Right lung (tissue), 5 donors: ENCODE results near the gene KCTD19. TPM values are rescaled to one million over a fixed set of nuclear protein-coding genes. Genes with fewer than 3 reads are reported as not detected.
A peak's percentile ranks its signal among the peaks of the same experiment; 100 is the strongest.

Experiments
- DNase-seq, 2 donors: peaks; one replicate each; pipeline ENCODE4 v3.0.0-alpha.2; 2013
- polyA plus RNA-seq, 5 donors: library from polyadenylated mRNA; unstranded; fragments of 120-200 nt; gene quantifications; one replicate each; pipeline versions ENCODE4 v1.2.1 to v1.2.3, GENCODE V29; 2013; ENCODE audit warnings: inconsistent platforms in 1 of 5, low replicate concordance in 1 of 5; ENCODE audit not compliant: insufficient read length in 5 of 5, insufficient read depth in 1 of 5

The KCTD19 gene
- polyA plus RNA-seq, 5 donors: 6.5 to 10.3 (median 8.5) TPM

DNA sequence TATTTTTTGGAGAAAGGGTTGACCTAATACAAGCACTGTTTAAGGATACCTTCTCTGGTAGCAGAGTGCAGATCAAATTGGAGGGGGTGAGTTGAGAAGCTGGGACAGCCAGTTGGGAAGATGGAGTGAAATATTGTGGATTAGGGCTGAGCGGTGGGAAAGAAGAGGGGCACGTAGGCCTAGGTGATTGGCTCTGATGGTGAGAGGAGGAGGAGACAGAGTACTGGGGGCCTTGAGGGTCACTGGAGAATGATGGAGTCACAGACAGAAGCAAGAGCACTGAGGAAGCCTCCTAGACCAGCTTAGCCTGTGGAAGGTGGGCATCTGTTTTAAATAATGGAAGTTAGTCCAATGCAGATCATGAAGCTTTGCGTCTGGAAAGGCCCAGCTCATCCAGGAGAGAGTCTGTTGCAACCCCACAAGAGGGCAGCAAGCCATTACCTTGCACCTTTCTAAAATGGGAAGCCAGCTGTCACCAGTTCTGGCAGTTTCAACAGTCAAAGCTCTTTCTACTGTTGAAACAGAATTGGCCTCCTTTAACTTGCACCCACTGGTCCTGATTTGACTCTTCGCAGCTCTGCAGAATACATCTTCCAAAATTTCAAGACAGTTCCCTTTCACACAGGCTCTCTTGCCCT lies 66.0 kb downstream of the KCTD19 start:
- no peak for DNase-seq

DNA sequence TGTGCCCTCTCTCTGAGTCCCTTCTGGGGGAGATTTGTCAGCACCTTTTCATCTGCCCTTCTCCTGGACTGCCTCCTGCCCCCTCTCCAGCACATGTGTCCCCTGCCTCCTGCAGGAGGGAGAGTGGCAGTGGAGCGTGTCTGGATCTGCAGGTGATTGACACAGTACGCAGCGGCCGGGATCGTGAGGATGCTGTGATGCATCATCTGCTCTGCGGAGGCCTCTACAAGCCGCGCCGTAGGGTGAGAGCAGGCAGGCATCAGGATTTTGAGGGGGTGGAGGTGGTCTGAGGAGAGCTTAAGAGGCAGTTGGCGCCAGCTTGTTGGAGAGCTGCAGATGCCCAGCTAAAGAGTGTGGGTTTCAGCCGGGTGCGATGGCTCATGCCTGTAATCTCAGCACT lies 66.8 kb downstream of the KCTD19 start:
- no peak for DNase-seq

DNA sequence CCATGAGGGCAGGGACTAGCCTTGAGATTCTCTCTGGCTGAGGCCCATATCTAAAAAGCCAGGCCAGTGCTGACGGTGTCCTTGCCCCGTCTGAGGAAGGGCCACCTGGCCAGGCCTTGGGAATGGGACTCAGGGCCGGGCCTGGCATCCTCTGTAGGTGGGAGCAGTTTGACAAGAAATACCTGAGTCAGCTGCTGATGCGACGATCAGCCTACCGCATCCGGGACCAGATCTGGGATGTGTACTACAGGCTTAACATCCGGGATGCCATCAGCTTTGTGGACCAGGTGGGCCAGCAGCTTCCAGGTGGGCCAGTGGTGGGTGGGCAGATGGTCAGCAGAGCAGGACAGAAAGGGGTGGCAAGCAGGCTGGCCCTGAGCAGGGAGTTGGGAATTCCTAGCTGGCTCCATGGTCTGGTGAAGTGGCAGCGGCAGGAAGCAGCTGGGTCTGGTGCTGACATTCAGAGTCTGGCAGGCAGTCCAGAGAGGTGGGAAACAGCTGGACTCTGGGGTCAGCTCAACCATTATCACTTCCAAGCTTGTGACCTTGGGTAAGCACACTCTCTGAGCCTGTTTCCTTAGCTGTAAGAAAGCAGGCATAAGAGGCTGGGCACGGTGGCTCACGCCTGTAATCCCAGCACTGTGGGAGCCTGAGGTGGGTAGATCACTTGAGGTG lies 68.2 kb downstream of the KCTD19 start:
- DNase-seq: no peak

DNA sequence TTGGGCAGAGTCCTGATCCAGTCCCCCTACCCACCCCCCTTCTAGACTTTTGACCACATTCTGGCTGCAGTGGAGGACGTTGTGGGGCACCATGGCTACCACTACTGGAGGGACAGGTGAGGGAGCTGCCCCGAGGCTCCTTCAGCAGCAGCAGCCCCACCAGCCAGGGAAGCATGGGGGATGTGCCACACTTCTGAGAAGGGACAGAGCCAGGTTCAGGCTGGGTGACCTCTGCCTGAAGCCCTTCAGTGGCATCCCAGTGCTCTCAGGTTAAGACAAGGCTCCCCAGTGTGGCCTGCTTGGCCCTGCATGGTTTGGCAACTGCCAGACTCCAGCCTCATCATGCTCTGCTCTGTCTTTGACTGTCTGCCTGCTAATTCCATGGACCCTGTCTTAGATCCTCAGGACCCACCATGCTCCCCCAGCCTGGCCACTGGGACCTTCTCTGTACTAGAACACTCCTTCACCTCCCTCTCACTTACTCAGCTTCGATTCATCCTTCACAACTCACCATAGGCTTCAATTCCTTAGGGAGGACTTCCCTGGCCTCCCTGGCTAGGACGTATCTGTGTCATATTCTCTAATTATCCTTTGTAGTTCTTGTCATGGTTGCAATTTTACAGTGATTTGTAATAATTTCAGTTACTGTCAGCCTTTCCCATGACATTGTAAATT lies 68.9 kb downstream of the KCTD19 start:
- DNase-seq: no peak

DNA sequence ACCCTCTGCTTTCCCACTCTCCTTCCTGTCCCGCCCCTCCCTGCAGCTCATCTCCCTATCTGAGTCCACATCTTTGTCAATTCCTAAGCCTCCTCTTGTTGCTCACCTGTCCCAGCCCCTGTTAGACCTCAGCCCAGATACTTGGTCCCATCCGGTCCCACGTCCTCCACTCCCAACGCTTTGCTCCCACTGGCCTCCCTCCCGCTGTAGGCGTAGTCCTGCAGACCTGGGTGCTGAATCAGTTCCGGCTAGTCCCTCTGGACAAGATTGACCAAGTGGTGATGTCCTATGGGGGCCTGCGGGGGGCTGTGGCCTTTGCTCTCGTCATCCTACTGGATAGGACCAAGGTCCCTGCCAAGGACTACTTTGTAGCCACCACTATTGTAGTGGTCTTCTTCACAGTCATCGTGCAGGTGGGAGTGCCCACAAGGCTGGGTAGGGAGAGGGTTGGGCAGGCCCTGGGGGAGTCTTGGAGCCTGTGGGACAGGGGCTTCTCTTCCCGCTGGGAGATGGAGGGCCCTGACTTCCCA lies 69.8 kb downstream of the KCTD19 start:
- DNase-seq: no peak

DNA sequence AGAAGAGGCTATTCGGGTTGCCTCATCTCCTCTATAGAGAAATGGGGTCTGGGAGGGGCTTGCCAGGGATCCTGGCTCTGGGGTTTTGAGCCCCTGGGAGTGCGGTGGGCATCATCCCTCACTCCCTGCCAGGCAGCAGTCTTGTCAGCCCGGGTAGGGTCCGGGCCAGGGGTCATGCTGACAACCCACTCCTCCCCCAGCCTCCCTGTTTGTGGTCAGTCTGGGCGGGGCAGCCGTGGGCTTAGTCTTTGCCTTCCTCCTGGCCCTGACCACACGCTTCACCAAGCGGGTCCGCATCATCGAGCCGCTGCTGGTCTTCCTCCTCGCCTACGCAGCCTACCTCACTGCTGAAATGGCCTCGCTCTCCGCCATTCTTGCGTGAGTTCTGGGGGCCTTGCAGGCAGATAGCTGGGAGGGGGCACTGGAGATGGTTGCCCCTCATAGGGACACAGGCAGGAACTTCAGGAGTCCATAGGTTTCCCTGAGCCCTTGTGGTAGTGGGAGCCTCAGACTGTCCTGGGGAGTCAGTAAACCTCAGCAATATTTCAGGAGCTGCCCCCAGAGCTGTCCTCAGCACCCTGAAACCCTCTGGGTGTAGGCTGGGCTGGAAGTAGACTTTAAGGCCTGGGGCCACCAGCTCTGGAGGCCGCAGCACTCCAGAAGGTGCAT lies 70.9 kb downstream of the KCTD19 start:
- no peak for DNase-seq

DNA sequence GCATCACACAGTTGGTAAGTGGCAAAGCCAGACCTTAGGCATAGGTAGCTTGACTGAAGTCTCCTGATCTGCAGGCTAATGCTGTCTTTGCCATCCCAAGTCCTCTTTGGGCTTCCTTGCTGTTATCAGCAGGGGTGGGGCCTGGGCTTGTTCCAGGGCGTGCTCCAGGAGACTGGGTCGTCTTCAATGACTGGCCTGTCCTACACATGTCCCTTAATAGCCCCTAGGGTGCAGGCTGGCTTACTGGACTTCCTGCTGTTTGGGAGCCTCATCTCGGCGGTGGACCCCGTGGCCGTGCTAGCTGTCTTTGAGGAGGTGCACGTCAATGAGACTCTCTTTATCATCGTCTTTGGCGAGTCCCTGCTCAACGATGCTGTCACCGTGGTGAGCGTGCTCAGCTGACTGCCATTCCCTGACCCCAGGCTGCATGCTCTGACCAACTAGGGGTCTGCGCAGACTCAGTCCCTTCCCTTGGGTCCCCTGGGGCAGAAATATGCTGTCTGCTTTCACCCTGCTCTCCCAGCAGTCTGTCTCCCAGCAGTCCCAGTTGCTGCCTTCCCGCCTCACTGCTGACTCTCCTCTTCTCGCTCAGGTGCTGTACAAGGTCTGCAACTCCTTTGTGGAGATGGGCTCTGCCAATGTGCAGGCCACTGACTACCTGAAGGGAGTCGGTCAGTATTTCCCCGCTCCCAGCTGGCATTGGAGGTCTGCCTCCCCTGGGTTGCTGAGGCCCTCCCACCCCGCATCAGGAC lies 71.6 kb downstream of the KCTD19 start:
- no peak for DNase-seq

DNA sequence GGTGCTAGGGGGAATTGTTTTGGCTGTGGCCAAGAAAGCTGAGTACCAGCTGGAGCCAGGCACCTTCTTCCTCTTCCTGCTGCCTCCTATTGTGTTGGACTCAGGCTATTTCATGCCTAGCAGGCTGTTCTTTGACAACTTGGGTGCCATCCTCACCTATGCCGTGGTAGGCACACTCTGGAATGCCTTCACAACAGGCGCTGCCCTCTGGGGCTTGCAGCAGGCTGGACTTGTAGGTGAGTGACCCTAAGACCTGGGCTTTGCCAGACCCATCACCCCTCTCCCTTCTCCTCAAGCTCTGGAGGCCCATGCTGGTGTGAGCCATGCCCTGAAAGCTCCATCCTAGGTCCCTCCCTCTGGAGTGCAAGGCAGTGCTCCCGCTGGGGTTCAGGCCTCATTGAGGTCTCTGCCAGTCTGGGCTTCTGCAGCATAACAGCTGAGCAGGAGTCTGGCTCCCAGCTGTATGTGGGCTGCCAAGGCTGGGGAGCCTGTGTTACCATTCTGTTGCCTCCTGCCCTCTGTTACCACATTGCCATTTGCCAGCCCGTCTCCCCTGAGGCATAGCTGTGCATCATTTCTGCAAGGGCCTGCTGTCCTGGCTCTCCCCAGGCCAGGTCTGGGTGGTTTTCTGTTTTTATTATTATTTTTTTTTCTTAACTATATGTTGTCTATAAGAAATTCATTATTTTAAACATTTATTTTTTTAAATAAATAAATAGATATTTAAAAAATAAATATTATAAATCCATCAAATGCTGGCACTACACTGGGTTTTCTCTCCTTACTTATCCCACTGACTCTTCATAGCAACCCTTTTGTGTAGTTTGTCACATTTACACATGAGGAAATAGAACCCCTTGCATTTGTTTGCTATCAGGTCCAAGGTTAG lies 73.7 kb downstream of the KCTD19 start:
- DNase-seq: no peak

DNA sequence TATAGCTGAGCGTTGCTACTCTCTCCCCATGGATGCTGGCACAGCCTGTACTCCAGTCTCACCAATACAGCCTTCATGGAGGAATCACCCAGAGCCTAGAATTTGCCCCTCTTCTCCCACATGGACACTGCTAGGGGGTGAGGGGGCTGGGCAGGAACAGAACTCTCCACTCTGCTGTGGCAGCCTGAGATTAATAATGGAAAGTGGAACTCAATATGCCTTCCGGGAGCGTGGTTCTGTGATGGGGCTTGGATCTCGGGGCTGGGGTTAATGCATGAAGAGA lies 76.6 kb downstream of the KCTD19 start:
- DNase-seq: no peak

DNA sequence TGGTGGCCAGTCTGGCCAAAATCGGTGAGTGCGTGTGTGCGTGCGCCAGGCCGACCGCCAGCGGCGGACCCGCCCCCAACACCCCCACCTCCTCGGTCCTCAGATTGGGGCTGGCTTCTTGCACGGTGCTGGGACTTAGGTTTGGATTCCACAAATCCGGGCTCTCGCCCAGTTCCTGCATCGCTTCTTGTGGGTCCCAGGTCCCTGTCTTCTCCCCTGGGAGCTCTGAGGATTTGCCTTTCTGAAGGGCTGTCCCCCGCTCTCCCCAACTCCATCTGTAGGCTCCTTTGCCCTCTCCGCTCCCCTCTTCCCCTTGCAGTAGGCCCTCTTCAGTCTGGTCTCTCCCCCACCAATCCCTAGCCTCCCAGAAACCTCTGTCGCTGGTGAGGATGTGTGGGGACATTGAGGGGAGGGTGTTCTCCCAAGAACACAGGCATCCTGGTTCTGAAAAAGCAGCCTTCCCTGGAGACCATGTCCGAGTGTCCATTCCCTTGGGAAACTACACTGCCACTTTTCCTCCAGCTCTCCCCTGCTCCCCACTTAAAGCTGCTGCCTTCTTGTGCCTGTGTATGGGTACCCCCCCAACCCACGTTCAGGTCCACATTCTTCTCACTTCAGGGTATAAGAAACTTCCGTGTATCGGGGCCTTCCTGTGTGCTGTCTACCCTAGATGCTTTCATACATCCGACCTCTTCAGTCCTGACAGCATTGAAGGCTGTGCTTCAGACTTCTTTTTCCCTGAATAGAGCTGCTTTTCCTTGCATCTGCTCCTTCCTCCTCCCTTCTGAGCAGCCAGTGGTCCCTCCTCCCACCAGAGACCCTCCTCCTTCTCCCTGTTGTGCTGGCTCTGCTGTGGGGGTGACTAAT lies 77.1 kb downstream of the KCTD19 start:
- DNase-seq: no peak

DNA sequence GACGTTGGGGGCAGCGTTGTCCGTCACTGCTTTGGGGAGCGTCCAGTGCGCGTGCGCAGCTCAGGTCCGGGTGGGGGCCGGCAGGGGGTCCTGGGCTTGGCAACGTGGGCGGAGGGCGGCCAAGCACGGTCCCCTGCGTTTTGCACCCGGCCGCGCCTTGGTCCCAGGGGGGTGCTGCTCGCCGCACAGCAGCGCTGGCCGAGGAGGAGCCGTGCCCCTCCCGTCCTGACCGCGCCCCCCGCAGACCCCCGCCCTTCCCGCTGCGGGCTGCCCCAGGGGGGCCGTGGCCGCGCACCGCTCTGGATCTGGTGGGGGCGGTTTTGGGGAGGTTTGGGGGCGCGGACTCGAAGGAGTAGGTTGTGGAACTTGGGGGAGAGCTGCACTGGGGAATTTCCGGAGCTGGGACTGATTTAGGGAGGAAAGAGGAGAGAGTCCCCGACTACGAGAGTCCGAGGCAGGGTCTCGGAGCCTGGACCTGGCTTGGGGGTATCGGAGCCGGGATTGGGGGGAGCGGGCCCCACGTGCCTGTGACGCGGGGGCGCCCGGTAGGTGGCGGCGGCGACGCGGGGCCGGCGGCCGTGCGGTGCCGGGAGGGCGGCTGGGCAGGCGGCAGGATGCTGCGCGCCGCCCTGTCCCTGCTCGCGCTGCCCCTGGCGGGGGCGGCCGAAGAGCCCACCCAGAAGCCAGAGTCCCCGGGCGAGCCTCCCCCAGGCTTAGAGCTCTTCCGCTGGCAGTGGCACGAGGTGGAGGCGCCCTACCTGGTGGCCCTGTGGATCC lies 78.0 kb downstream of the KCTD19 start, which contains the start of gene SLC9A5:
Gene SLC9A5, plus strand, starts transcription at position 579 of the 777 bp plus-strand sequence. Its CDS starts 36 bp downstream, at position 615.
- DNase-seq: peak in 1 of 2 donors; percentile 51

DNA sequence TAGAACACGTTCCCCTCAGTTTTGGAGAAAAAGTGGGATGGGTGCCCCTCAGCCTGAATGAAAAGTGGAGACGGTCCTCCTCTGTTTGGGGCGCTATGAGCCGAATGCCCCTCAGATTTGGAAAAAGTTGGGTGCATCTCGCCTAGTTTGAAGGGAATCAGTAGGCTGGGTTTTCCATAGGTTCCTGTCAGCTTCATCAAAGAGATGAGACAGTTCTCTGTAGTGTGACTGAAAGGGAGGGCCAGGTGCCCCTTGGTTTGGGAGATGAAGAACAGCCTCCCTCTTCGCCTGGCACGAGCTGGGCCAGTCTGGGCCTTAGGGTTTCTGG lies 78.5 kb downstream of the KCTD19 start:
- no peak for DNase-seq

DNA sequence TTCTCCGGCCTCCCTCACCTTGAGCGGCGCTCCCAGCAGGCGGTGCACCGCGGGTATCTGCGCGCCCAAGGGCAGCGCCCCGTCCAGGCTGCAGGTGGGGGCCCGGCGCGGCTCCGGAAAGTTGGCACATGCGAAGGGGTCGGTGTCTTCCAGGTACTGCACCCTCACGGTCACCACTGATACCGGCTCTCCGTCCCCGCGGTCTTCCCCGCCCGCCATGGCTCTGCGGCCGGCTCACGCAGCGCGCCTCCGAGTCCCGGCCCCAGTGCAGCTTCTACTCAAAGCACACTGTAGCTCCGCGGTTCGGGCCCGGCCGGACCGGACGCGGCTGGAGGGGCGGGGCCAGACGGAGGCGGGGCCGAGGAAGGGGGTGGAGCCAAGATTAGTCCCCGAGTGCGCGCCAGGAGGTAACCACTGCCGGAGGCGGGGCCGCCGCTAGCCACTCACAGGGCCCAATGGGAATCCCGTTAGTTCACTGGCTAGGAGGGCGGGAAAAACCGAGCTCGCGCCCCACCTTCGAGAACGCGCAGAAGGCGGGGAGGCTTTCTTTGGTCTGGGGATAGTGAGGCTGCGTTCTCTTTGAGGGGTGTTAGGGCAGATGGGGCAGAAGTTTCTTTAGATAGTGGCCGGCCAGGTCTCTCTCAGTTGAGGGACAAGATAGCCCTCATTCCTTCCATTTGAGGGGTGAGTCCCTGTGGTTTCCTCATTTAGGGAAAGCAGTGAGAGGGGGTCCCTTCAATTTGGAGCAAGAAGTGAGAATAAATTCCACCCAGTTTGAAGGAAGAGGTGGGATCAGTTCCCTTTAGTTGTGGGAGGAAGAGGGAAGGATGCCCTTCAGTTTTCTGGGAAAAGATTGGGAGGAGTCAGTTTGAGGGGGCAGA lies 79.1 kb downstream of the KCTD19 start, which contains the start of gene FHOD1:
Gene FHOD1, minus strand, starts transcription at position 290 of the 881 bp plus-strand sequence. Its CDS starts 71 bp downstream, at position 219.
- peak; percentile 93 to 94 for DNase-seq

DNA sequence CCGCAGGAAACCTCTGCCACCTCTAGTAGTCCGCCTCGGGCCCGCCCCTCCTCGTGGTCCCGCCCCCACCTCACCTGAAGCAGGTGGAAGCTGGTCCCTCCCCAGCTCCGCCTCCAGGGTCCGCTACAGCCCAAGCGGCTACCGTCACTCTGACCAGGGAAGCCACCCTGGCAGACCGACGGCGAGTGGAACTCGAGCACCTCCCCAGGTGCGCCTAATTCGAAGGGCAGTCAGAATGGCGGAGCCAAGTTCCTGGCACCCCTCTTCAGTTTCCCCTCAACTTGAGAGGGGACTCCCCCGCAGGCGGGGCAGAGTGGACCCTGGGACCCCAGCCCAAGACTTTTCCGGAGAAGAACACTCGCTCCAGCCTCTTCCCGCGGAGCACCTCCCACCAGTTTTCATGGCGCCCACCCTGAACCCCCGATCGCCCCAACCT lies 79.8 kb downstream of the KCTD19 start:
- DNase-seq: peak in 1 of 2 donors; percentile 56

DNA sequence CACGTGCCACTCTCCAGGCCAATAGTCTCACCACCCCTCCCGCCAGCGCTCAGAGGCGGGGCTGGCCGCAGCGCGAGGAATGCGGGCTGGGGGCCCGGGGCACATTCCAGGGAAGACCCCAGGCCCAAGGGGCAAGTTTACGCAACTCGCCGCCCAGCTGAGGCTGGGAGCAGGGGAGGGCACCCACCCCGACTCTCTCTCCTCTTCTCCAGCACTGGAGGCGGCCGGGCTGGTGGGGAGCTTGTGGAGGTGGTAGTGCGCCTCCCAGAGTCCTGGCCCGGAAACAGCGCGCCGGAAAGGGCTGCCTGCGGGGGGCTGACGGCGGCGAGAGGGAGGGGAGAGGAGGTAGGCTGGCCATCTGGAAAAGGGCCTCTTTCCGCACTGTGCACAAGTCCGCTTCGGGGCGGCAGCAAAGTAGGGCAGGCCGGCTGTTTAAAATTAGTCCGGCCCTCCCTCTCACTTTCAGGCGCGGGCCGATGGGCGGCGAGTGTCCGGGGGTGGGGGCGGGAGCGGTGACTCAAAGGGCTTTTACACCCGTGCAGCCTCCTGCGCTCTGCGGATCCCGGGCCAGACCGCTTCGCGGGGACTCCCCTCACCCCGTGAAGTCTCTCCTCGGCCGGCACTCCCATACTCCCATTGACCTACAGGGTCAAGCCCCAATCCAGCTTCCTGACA lies 80.3 kb downstream of the KCTD19 start:
- peak; percentile 91 to 92 for DNase-seq

DNA sequence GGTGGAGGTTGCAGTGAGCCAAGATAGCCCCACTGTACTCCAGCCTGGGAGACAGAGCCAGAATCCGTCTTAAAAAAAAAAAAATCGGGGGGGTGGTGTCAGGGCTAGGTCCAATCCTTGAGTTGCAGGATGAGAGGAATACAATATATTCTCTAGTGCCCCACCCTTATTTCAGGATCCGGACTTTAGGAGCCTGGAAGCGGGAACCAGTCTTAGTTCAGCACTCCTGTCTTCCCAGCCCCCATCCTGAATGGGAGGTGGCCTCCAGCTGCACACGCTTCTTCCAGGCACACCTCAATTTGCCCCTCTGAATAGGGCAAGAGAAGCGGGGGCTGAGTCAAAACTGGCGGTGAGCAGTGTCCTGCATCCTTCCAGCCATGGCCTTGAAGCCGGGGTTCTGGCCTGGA lies 80.9 kb downstream of the KCTD19 start:
- no peak for DNase-seq

DNA sequence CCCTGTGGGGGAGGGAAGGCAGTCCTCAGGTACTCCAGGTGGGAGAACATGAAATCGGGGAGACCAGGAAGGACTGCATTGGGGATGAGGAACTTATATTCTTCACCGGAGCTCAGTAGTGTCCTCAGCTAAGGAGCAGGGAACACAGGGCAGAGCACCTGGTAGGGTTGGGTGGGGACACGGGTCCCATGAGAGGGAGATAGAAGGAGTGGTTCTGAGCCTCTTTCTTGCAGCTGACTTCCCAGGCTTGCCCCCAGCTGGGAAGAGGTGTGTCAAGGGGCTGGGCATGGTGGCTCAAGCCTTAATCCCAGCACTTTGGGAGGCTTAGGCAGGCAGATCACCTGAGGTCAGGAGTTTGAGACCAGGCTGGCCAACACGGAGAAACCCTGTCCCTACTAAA lies 81.4 kb downstream of the KCTD19 start:
- DNase-seq: no peak
